Measurements from ENCODE around the gene PGM1.

Gene PGM1

GRCh38 chr1:63705078-63705477 lies 111.9 kb downstream of the PGM1 start:
- no peak for DNase-seq

GRCh38 chr1:63709267-63709828 lies 116.1 kb downstream of the PGM1 start:
- DNase-seq, result no peak
